OCI-LY7 (cell line): Measurements from ENCODE around the gene HDGFL3. TPM values are rescaled to one million over a fixed set of nuclear protein-coding genes. Genes with fewer than 3 reads are reported as not detected.
"Not testable (repeated sequence)": the region's sequence is repeated elsewhere in the genome, so short reads cannot be mapped to it uniquely, and the experiment has no call there.

Source experiments
- BruUV-seq: library from RNA; stranded (reverse); fragments of 400-500 nt; replicated peaks from 2 replicates; lab custom pipeline; 2021; lab: Mats Ljungman, UMichigan
- CTCF ChIA-PET: fragments of 300-600 bp; sonication (Branson Sonifier 250); formaldehyde crosslinking; loops from one replicate; lab custom pipeline; 2022; ENCODE audit warnings: antibody characterized with exemption; ENCODE audit not compliant: unreplicated experiment; lab: Charles Lee
- POLR2A ChIA-PET: fragments of 300-600 bp; sonication (Branson Sonifier 250); formaldehyde crosslinking; loops from one replicate; lab custom pipeline; 2022; ENCODE audit warnings: antibody characterized with exemption; lab: Charles Lee
- DNase-seq: peaks from one replicate; pipeline ENCODE4 v3.0.0-alpha.2; 2015; ENCODE audit warnings: low spot score
- H2AFZ ChIP-seq: fragments of 200-600 bp; sonication (generic), shearing (Covaris generic); 2 replicates; pipeline ENCODE4 v1.6.1; 2014; ENCODE audit warnings: mild to moderate bottlenecking, antibody characterized with exemption, low read length, moderate library complexity
- H3K27ac ChIP-seq: fragments of 200-600 bp; sonication (generic); 2 replicates; pipeline ENCODE4 v1.5.1; 2014; ENCODE audit warnings: mixed run types, low read depth, mild to moderate bottlenecking, moderate library complexity, low read length, inconsistent platforms; ENCODE audit not compliant: poor library complexity, severe bottlenecking
- H3K36me3 ChIP-seq: fragments of 200-600 bp; sonication (generic); 2 replicates; pipeline ENCODE4 v1.6.1; 2014; ENCODE audit warnings: mild to moderate bottlenecking, antibody characterized with exemption, low read length, moderate library complexity, mixed read lengths; ENCODE audit not compliant: insufficient read depth
- H3K4me1 ChIP-seq: fragments of 200-600 bp; sonication (generic); 2 replicates; pipeline ENCODE4 v1.5.1; 2014; ENCODE audit warnings: mild to moderate bottlenecking, low read length; ENCODE audit not compliant: insufficient read depth, poor library complexity, severe bottlenecking
- H3K4me2 ChIP-seq: fragments of 200-600 bp; sonication (generic); 2 replicates; pipeline ENCODE4 v1.6.1; 2014; ENCODE audit warnings: mild to moderate bottlenecking, low read length
- H3K4me3 ChIP-seq: fragments of 200-600 bp; sonication (generic); 2 replicates; pipeline ENCODE4 v1.5.1; 2014; ENCODE audit warnings: mild to moderate bottlenecking, low read depth, low read length; ENCODE audit not compliant: poor library complexity, severe bottlenecking
- H3K79me2 ChIP-seq: fragments of 200-600 bp; sonication (generic); 2 replicates; pipeline ENCODE4 v1.6.1; 2016; ENCODE audit warnings: low read depth, mild to moderate bottlenecking, low read length, moderate library complexity, mixed read lengths; ENCODE audit not compliant: insufficient read depth
- H3K9me2 ChIP-seq: fragments of 200-600 bp; sonication (generic); 2 replicates; pipeline ENCODE4 v1.6.1; 2016; ENCODE audit warnings: mild to moderate bottlenecking, low read length, mixed read lengths; ENCODE audit not compliant: insufficient read depth
- H3K9me3 ChIP-seq: fragments of 200-600 bp; sonication (generic); 2 replicates; pipeline ENCODE4 v1.6.1; 2014; ENCODE audit warnings: mild to moderate bottlenecking, mixed run types, low read length, mixed read lengths
- H4K20me1 ChIP-seq: fragments of 200-600 bp; sonication (generic); 2 replicates; pipeline ENCODE4 v1.6.1; 2014; ENCODE audit warnings: mild to moderate bottlenecking, antibody characterized with exemption, low read length, moderate library complexity, mixed read lengths; ENCODE audit not compliant: insufficient read depth
- CTCF ChIP-seq: fragments of 200-600 bp; sonication (generic); conservative IDR thresholded peaks from 2 replicates; pipeline ENCODE4 v1.5.1; 2014; ENCODE audit warnings: mild to moderate bottlenecking, antibody characterized with exemption, low read length, moderate library complexity, mixed read lengths
- EZH2phosphoT487 ChIP-seq: fragments of 200-600 bp; sonication (generic); IDR thresholded peaks from 2 replicates; pipeline ENCODE4 v1.6.1; 2018; ENCODE audit warnings: low read depth, borderline replicate concordance, mild to moderate bottlenecking, mixed run types, antibody characterized with exemption, low read length, moderate library complexity, mixed read lengths
- intact Hi-C: fragments of 100-400 bp; cut with micrococcal nuclease; formaldehyde crosslinking; loops from one replicate; pipeline ENCODE4 v1.10.0; 2022; ENCODE audit not compliant: unreplicated experiment
- total RNA-seq, 2 experiments: library from RNA; depleted of rRNA in 1 of 2; stranded (reverse); fragments of >200 nt in 1 of 2; shearing (Covaris generic) in 1 of 2; gene quantifications; 2 replicates each; pipeline ENCODE4 v1.2.3, GENCODE V29; 2014 to 2022

The HDGFL3 gene
- total RNA-seq, 2 experiments from 2014 or later: 29.3 to 74.4 TPM

GRCh38 chr15:83144771-83145170 lies 62.9 kb downstream of the HDGFL3 start:
- Histone ChIP-seq H3K27ac (no peak overlapping the region), H2AFZ (no peak overlapping the region), H3K9me3 (no peaks in the 10 kb centered on the region), H3K9me2 (no peaks in the 10 kb centered on the region), H4K20me1 (no peaks in the 10 kb centered on the region), H3K79me2 (no peaks in the 10 kb centered on the region), H3K36me3 (peaks cover 47% of the 10 kb centered on the region), H3K4me3 (no peak overlapping the region), H3K4me1 (no peaks in the 10 kb centered on the region), H3K4me2 (no peak overlapping the region)
- no TSS peak for BruUV-seq
- no peak for DNase-seq
- intact Hi-C loops: no loop called here
- ChIA-PET POLR2A (interaction anchor here (0.6 kb wide), 1 partner anchor 845 kb away, joined by 3 read pairs; no protein-coding TSS in a partner anchor), CTCF (no interaction called here)
- TF ChIP-seq EZH2phosphoT487 (no peak), CTCF (no peak)

GRCh38 chr15:83142151-83142550 lies 65.5 kb downstream of the HDGFL3 start:
- H3K27ac ChIP-seq, H3K9me3 ChIP-seq, intact Hi-C loops, DNase-seq, H3K9me2 ChIP-seq, BruUV-seq, CTCF ChIA-PET, H3K4me1 ChIP-seq, H4K20me1 ChIP-seq, H2AFZ ChIP-seq, H3K4me2 ChIP-seq, POLR2A ChIA-PET, H3K79me2 ChIP-seq, H3K4me3 ChIP-seq: not testable (repeated sequence)
- H3K36me3 ChIP-seq: peaks cover 42% of the 10 kb centered on the region

- CTCF ChIA-PET: no interaction called here
- POLR2A ChIA-PET: no interaction called here
- TF ChIP-seq EZH2phosphoT487 (no peak), CTCF (no peak)
Measured at GRCh38 chr15:83132861-83133523, 74.6 kb downstream of the HDGFL3 start.

More at GRCh38 chr15:83132861-83133523, 74.6 kb downstream of the HDGFL3 start:
- no peaks in the 10 kb centered on the region for H3K9me2 ChIP-seq
- no peaks in the 10 kb centered on the region for H3K9me3 ChIP-seq
- no peak overlapping the region for H3K27ac ChIP-seq
- no peak overlapping the region for H3K4me2 ChIP-seq
- H3K36me3 ChIP-seq: peaks cover 84% of the 10 kb centered on the region
- BruUV-seq: no TSS peak
- DNase-seq: no peak
- no peak overlapping the region for H3K4me3 ChIP-seq
- no peaks in the 10 kb centered on the region for H4K20me1 ChIP-seq
- intact Hi-C loops: no loop called here
- H3K4me1 ChIP-seq: no peaks in the 10 kb centered on the region
- no peaks in the 10 kb centered on the region for H3K79me2 ChIP-seq
- no peak overlapping the region for H2AFZ ChIP-seq
